ENCODE results near the gene MYBPC3.

MYBPC3 gene

DNA sequence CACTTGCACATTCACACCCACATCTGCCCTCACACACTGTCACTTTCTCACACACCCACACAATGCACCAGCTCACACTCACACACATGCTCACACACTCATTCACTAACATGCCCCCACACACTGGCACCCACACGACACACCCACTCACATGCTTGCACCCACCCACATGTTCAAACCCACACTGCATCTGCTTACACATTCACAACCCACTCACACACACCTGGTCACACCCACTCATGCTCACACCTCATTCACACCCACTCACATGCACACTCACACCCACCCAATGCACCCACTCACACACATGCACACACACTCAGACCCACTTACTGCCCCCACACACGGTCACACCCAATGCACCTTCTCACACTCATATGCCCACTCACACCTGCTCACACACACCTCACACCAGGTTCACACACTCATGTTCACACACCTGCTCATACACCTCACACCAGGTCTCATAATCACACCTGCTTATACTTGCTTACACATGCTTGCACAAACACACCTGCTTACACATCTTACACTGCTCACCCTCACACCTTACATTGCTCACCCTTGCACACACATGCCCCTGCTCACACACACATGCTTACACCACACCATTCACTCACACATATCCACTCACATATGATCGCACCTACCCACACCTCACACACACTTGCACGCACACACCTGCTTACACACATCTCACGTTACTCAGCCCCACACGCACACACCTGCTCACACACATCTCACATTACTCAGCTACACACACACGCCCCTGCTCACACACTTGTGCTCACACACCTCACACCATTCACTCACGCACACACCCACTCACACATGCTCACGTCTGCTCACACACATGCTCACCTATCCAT is 3.9 kb upstream of the MYBPC3 start:
- DNase-seq, result no peak

DNA sequence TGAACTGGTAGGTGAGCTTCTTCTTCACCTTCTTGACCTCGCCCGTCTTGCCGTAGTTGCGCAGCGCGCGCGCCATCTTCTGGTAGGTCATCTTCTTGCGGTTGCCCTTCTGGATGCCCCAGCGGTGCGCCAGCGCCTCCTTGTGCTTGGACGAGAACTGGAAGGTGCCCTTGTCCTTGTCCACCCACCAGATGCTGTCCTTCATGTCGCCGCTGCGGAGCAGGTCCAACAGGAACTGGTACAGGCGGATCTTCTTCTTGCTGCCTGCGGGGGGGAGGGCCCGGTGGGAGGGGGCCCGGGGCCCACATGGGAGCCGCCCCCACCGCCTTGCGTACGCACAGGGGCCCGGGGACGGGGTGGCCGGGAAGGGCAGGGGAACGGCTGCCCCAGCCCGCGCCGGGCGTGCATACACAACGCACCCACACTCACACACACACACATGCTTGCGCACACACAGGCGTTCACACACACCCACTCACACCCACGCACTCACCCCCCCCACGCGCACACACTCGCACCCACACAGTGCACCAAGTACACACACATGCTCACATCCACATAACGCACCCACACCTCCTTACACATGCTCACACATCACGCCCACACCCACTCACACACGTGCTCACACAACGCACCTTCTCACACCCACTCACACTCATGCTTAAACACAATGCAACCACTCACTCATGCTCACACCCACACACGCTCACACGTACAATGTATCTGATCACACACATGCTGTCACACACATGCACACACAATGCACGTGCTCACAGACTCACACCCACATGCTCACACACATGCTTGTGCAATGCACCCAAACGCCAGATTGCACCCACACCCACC is 3.0 kb upstream of the MYBPC3 start:
- DNase-seq, result peak; percentile 78

DNA sequence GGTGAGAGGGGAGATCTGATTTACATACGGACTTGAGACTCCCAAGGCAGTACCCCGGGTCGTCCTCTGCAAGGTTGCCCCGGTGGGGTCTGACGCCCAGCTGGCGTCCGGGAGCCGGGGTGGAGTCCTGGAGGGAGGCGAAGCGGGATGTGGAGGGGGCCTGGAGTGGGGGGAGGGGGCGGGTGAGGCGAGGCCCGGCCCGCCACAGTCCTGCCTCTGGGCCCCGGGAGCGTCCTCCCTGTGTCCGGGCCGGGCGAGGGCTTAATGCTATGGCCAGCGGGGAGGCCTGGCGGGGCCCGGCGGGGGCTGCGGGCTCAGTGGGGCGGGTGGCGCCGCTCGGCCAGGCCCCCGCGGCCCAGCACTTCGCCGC is 2.4 kb upstream of the MYBPC3 start:
- no peak for DNase-seq

DNA sequence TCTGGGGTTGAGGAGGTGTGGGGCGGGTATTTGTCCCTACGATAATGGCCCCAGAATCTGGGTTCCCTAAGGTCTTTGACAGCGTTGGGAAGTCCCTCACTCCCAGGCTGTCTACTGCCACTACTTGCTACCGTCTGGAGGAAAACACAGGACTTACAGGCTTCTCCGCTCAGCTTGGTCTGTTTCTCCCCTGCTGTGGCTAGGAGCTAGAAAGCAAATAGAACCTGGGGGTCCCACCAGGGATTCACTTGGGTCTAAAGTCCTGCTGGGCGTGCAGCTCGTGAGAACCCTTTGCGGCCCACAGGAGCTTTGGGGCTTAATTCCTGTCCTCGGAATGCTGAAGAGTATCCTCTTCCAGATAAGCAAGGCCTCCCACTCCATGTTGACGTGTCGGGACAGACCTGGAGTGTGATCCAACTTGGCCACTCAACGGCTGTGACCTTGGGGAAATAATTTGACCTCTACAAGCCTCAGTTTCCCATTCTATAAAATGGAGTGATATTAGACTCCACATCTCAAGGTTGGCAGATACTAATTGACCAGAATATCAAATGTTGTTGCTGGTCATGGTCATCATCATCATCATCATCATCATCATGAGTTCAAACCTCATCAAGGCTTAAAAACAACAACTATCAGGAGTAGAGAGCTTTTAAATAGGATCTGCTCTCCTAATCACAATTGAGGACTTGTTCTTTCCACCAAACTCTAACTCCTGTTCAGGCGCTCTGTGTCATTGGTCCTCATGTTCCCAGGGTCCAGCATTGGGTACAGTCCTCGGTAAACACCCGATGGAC is 1.7 kb upstream of the MYBPC3 start:
- DNase-seq, result no peak

DNA sequence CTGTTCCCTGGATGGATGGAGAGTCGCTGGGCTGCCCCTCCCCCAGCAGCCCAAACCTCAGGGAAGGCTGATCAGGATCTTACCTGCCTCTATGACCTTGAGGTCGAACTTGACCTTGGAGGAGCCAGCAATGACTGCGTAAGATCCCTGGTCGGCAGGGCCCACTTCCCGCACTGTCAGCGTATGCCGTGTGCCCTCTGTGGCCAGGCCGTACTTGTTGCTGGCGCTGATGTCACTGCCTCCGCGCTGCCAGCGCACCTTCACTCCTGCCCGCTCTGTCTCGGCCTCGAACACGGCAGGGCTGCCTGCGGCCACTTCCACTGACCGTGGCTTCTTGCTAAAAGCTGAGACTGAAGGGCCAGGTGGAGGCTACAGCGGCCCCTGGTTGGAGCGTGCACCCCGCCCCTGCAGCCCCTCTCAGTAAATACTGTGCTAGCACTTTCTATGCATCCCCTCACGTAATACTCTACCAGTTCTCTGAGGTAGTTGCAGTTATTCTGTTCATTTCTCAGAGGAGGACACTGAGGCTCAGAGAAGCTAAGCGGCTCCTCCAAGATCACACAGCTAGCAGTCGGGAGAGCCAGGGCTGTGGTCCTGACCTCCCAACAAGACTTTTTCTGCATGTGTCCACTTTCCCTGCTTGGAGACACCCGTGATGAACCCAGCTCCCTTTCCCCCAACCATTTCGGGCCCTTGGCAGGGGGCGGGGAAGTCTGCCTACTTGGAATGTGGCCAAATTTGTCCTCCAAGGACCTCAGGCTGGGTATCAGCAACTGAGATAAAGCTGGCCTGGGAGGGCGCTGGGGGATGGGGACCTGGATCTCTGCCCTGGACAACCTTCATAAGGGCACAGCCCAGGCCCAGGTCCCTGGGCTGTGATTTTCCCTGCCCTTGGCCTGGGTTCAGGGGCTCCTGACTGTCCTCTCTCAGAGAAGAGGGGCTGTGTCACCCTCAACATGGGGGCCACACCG is 1.1 kb downstream of the MYBPC3 start:
- no peak for DNase-seq

DNA sequence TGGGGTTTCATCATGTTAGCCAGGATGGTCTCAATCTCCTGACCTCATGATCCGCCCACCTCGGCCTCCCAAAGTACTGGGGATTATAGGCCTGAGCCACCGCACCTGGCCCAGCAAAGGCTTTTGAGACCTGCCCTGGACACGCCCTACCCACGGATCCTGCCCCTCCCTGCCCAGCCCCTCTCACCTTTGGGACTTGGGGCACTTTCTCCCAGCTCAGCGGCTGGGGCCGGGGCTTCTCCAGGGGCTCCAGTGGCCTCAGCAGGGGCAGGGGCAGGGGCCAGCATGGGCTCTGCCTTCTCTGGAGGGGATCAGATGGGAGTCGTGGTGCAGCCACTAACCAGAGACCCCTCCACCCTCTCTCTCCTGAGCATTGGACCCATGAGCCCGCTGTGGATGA is 2.2 kb downstream of the MYBPC3 start:
- DNase-seq, result no peak

DNA sequence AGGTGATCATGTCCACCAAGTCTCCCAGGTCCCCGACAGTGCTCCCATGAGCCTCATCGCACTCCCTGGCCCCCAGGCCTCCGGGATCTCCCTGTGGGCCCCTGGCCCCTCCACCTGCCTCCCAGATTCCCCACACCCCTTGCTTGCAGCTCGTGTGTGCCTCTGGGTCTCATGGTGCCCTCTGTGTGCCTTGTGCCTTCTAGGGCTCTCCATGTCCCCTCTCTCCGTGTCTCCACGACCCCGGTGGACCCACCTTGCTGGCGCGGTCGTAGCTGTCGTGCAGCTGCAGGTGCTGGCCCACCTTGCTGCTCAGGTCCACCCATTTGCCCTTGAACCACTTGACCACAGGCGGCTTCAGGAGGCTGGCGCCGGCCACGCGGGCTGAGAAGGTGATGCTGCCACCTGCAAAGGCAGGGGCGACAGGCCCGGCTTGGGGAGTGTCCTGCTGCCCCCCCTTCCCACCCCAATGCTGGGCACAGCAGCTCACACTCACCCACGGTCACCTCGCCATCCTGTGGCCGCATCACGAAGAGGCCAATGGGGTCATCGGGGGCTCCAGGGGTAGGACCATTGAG is 2.9 kb downstream of the MYBPC3 start:
- DNase-seq, result no peak

DNA sequence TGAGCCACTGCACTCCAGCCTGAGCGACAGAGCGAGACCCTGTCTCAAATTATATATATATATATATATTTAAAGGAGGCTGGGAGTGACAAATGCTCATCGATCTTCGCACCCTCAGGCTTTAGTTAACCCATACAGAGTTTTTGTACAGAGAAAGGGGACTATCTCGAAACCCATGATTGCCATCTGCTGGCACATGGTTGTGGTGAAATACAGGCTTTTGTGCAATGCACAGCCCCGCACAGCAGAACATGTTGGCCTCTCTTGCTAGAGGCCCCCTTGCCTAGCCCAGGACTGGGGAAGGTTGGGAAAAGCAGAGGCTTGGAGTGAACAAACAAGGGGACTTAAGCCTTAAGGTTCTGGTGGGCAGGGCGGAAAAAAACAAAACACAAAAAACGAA is 3.6 kb downstream of the MYBPC3 start:
- no peak for DNase-seq

DNA sequence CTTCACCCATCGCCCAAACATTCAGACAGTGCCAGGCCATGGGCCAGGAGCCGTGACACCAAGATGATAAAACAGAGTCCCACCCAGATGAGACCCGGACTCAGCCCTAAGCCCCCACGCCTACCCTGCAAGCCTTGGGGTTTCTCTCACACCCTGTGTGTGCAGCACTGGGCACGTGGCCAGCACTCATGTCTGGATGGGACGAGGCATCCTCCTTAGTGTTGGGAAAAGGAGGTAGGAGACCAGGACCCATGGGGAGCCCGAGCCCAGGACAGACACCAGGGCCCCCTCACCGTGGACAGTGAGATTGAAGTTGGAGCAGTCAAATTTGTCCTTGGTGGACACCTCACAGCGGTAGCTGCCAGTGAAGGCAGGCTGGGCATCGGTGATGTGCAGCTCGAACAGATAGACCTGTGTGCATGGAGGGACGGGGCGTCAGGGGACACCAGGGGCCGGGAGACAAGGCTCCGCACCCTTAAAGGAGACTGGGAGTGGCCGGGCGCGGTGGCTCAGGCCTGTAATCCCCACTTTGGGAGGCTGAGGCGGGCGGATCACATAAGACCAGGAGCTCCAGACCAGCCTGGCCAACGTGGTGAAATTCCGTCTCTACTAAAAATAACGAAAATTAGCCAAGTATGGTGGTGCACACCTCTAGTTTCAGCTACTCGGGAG is 4.2 kb downstream of the MYBPC3 start:
- no peak for DNase-seq

DNA sequence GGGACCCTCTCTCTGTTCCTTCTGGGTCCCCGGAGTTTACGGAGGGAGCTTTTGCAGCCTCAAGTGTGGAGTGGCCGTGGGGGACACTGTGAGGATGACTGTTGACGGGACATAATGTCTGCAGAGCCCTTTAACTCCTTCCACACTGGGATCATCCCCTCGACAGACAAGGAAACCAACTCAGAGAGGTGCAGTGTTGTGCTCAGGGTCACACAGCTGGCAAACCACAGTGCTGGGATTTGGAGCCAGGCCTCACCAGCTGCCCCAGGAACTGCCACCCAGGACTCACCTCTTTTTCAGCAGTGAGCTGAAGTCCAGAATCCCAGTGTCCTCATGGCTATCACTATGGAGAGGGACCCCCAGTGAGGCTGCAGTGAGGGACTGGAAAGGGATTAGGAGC is 5.4 kb downstream of the MYBPC3 start:
- no peak for DNase-seq

DNA sequence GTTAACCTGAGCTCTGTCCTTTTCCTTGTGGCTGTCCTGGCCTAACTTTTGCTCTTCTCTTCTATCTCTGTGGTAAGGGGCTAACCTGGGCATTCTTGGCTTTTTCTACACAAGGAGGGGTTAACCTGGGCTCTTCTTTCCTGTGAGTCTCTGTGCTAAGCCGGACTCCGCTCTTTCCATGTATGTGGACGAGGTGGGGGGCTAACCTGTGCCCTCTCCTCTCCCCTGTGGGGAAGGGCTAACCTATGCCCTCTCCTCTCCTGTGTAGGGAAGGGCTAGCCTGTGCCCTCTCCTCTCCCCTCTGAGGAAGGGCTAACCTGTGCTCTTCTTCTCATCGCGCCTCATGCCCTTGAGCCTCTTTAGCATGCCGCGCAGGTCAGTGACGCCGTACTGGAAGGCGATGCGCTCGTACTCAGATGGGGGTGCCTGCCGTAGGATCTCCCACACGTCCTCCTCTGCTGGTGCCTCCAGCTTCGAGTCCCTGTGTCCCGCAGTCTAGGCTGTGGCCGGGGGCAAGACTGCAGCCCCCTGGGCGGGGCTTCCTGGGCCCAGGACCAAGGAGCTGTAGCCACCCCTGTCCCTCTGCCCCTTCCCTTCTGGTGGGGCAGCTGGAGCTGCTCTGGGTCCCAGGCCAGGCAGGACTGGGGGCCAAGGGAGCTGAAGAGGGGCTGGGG is 6.5 kb downstream of the MYBPC3 start:
- DNase-seq, result no peak

DNA sequence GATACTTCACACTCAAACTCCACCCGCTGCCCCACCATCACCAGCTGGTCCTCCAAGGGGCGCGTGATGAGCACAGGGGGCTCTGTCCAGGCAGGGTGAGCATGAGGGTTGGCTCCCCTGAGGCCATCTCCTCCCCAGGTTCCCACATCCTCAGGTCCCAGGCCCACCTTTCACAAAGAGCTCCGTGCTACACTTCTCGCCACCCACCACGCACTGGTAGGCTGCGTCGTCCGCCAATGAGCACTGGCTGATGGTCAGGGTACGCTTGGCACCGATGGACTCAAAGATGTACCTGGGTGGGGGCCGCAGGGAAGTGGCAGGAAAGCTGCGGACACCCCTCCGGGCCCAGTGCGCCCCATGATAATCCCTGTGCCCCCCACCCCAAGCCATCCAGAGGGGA is 9.6 kb downstream of the MYBPC3 start:
- no peak for DNase-seq

DNA sequence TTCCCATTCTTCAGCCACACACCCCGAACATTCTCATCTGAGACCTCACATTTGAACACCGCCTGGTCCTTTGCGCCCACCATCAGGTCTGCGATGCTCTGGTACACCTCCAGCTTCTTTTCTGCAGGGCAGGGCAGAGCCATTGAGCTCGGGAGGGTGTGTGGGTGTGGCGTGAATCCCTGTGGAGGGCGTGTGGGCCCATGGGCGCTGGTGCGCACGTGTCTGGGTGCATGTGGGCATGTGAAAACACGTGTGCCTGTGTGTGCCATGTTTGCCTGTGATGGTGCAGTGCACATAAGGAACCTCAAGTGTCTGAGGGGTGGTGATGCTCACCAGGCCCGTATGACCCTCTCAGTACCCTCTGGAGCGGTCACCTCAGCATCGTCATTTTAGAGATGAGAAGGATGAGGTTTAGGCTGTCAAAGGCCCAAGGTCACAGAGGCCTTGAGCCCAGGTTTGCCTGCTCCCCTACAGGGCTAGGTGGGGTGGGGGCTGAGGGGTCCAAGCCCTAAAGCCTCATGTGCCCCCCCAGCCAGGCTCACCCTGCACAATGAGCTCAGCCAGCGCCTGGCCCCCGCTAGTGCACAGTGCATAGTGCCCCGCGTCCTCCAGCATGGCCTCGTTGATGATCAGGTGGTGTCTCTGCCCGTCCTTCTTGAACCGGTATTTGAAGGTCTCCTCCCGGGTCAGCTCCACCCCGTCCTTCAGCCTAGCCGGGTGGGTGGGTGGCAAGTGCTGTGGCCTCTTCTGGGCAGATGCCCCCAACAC is 10.3 kb downstream of the MYBPC3 start:
- DNase-seq, result no peak

DNA sequence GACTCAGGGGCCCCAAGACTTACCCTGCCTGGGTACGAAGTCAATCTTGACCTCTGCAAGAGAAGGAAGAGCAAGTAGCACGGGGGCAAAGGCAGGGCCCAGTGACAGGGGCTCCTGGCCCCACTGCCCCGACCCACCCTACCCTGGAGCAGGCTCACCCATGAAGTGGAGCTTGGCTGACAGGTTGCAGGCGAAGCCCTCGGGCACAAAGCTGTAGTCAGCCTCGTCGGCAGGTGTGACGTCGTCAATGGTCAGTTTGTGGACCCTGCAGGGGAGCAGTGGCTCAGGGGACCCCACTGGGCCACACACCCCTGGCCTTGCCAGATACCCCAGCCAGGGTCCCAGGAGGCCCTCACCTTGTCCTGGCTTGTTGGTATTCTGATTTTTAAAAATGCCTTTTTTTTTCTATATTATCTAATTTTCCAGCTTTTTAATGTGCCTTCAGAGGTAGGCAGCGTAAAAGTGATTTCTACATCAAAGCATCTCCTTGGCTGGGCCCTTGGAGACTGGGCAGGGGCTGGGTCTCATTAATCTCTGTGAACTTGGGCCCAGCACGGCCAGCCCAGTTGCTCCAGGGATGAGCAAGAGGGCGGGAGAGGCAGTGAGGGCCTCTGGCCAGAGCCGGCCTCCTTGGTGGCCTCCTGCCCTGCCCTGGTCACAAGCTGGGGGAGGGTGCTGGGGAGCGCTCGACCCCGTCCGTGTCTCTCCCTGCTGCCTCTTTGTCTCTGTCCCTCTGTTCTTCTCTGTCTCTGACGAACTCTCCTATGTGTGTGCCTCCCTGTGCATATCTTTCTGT is 11.3 kb downstream of the MYBPC3 start:
- no peak for DNase-seq

DNA sequence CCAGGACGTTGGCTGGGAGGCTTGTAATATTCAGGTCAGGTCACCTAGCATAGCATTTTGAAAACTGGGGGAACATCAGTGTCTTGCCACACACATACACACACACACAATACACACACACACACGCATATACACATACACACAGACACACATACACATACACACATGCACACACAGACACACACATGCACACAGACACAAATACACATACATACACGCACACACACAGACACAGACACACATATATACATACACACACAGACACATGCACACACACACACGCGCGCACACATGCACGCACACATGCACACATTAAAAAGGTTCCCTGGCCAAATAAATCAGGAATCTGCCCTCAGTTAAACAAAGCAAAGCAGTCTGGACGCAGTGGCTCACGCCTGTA is 12.5 kb downstream of the MYBPC3 start:
- no peak for DNase-seq

DNA sequence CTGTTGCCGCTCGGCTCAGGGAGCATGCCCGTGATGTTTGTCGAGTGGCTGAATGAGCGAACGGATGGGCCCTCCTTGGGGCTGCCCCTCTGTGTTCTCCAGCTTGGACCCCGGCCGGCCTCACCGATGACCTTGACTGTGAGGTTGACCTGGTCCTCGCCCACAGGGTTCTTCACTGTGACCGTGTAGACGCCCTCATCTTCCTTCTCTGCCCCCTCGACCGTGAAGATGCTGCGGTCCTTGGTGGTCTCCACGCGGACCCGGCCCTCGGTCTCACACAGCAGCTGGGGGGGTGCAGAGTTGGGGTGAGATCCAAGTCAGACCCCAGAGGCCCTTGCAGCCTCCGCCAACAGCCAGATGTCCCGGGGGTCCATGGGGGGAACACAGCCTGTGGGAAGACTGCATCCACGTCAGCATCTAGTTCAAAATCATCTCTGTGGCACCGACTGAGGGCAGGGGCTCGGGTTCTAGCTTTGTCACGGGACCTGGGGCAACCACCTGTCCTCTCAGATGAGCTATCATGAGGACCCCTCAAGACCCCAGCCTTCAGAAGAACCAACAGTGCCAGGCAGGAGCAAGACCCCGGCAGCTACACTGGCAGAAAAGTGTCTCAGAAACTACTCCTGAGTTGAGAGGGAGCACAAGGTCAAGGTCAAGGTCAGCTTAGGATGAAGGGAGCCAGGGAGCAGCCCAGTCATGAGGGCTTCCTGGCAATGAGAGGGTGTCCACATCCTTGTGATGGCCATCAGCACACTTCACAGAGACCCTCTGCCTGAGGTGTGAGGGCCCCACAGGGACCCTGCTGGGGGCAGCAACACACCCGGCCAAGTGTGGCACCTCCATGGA is 13.9 kb downstream of the MYBPC3 start:
- no peak for DNase-seq

DNA sequence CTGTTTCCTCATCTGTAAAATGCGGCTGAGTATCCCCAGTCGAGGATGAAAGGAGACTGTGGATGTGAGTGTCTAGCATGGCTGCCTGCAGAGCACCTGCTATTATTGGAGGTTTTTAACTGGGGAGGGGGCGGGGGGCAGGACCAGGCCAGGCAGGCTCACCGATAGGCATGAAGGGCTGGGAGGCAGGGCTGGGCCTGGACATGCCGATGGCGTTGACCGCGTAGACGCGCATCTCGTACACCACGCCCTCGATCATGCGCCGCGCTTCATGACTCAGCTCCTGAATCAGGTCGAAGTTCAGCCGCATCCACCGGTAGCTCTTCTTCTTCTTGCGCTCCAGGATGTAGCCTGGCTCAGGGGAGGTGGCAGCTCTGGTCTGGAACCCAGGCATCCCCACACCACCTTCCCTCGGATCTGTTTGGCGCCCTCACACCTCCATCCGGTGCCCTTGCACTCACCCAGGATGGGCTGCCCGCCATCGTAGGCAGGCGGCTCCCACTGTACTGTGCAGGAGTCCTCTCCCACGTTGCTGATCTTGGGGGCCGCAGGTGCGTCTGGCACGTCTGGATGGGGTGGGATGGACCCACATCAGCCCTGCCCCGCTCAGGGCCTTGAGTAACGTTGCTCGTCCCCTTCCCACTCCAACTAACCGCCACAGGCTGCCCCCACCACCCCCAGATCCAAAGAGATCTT is 15.1 kb downstream of the MYBPC3 start:
- no peak for DNase-seq

Data from NCI-H2081 treated with DMSO at 0.1 percent for 48 hours (cell line).